PC-9 (cell line): Measurements from ENCODE around the gene RNF130. TPM values are rescaled to one million over a fixed set of nuclear protein-coding genes. Genes with fewer than 3 reads are reported as not detected.

Source experiments
- BruUV-seq: library from RNA; stranded (reverse); fragments of 400-500 nt; replicated peaks from 2 replicates; lab custom pipeline; 2021; lab: Mats Ljungman, UMichigan
- CTCF ChIA-PET: fragments of 300-600 bp; sonication (Branson Sonifier 250); formaldehyde crosslinking; loops from one replicate; lab custom pipeline; 2022; ENCODE audit warnings: antibody characterized with exemption; lab: Charles Lee
- POLR2A ChIA-PET: fragments of 300-600 bp; sonication (Branson Sonifier 250); formaldehyde crosslinking; loops from one replicate; lab custom pipeline; 2022; ENCODE audit warnings: antibody characterized with exemption; ENCODE audit not compliant: unreplicated experiment; lab: Charles Lee
- DNase-seq, 2 experiments: peaks; one replicate each; pipeline versions ENCODE4 v3.0.0 to v3.0.0-alpha.2; 2015 to 2022; ENCODE audit warnings: mixed read lengths in 1 of 2
- H2AFZ ChIP-seq: fragments of 200-600 bp; sonication (generic); 2 replicates; pipeline ENCODE4 v1.8.1; 2017; ENCODE audit warnings: antibody characterized with exemption
- H3F3A ChIP-seq: fragments of 200-600 bp; sonication (generic); 2 replicates; pipeline ENCODE4 v1.8.1; 2017; ENCODE audit warnings: antibody characterized with exemption, mild to moderate bottlenecking, low read depth; ENCODE audit not compliant: insufficient read depth
- H3K27ac ChIP-seq: fragments of 200-600 bp; sonication (generic); 2 replicates; pipeline ENCODE4 v1.6.1; 2016; ENCODE audit warnings: mixed run types
- H3K27me3 ChIP-seq: fragments of 200-600 bp; sonication (generic); 2 replicates; pipeline ENCODE4 v1.6.1; 2016; ENCODE audit warnings: low read depth, mixed run types; ENCODE audit not compliant: insufficient read depth
- H3K36me3 ChIP-seq: fragments of 200-600 bp; sonication (generic); 2 replicates; pipeline ENCODE4 v1.6.1; 2016; ENCODE audit warnings: low read depth, mixed run types
- H3K4me1 ChIP-seq: fragments of 200-600 bp; sonication (generic); replicated peaks from 2 replicates; pipeline ENCODE4 v1.6.1; 2016; ENCODE audit warnings: mixed run types; ENCODE audit not compliant: insufficient read depth
- H3K4me2 ChIP-seq: fragments of 200-600 bp; sonication (generic); 2 replicates; pipeline ENCODE4 v1.6.1; 2017; ENCODE audit warnings: mixed run types
- H3K4me3 ChIP-seq: fragments of 200-600 bp; sonication (generic); 2 replicates; pipeline ENCODE4 v1.6.1; 2016; ENCODE audit warnings: mixed run types
- H3K79me2 ChIP-seq: fragments of 200-600 bp; sonication (generic); 2 replicates; pipeline ENCODE4 v1.6.1; 2017; ENCODE audit warnings: low read depth, mixed run types
- H3K9me2 ChIP-seq: fragments of 200-600 bp; sonication (generic); 2 replicates; pipeline ENCODE4 v1.8.1; 2017; ENCODE audit warnings: mild to moderate bottlenecking; ENCODE audit not compliant: insufficient read depth
- H3K9me3 ChIP-seq: fragments of 200-600 bp; sonication (generic); 2 replicates; pipeline ENCODE4 v1.8.1; 2016; ENCODE audit warnings: low read depth; ENCODE audit not compliant: insufficient read depth
- H4K20me1 ChIP-seq: fragments of 200-600 bp; sonication (generic); 2 replicates; pipeline ENCODE4 v1.8.1; 2017; ENCODE audit not compliant: insufficient read depth
- EZH2 ChIP-seq: fragments of 200-600 bp; sonication (generic); IDR thresholded peaks from 2 replicates; pipeline ENCODE4 v1.8.0; 2017; ENCODE audit warnings: antibody characterized with exemption, low read depth
- intact Hi-C: fragments of 100-400 bp; cut with micrococcal nuclease; formaldehyde crosslinking; loops from one replicate; pipeline ENCODE4 v1.10.0; 2022; ENCODE audit not compliant: unreplicated experiment
- total RNA-seq: library from RNA; stranded (reverse); gene quantifications from 2 replicates; pipeline ENCODE4 v1.2.3, GENCODE V29; 2021
- TF ChIP-seq, protein P1 (sequence below): fragments of 200-600 bp; sonication (generic); conservative IDR thresholded peaks from 2 replicates; pipeline ENCODE4 v1.6.1; 2017; ENCODE audit warnings: mixed run types, antibody characterized with exemption, mild to moderate bottlenecking, moderate library complexity

The RNF130 gene
- total RNA-seq, 1 experiment from 2014 or later = 49.6 TPM

DNA sequence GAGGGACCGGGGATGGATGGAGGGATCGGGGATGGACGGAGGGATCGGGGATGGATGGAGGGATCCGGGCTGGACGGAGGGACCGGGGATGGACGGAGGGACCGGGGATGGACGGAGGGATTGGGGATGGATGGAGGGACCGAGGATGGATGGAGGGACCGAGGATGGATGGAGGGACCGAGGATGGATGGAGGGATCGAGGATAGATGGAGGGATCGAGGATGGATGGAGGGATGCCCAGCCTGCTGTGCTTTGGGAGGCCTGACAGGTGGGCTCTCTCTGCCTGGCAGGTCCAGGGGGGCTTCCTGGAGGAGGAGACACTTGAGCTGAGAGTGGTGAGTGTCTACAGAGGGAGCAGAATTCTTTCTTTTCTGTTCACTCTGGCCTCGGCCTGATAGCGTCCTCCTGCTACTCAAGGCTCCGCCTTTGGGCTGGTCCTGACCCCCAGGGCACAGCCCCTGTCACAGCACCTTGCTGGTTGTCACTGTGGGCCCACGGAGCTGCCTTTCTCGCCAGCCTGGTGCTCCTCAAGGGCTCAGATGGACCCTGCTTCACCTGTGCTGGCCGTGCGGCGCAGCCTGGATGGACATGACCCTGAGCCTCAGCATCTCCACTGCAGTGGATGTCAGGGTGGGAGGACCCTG, 42.2 kb upstream of the RNF130 start:
- Histone ChIP-seq H3K27me3 (no peaks in the 10 kb centered on the region), H3K4me3 (no peak overlapping the region), H3K4me1 (no peaks in the 10 kb centered on the region), H3K9me2 (no peaks in the 10 kb centered on the region), H3K27ac (no peak overlapping the region), H3K79me2 (no peaks in the 10 kb centered on the region), H3K9me3 (no peaks in the 10 kb centered on the region), H2AFZ (no peak overlapping the region), H3K36me3 (no peaks in the 10 kb centered on the region), H4K20me1 (no peaks in the 10 kb centered on the region), H3K4me2 (no peak overlapping the region), H3F3A (no peaks in the 10 kb centered on the region)
- ChIA-PET POLR2A (no interaction called here), CTCF (interaction anchor here (0.6 kb wide), 1 partner anchor 35 kb away, joined by 7 read pairs; no protein-coding TSS in a partner anchor)
- BruUV-seq = no TSS peak
- DNase-seq = peak in 1 of 2 experiments; percentile 16
- intact Hi-C loops = no loop called here
- TF ChIP-seq, protein P1, sequence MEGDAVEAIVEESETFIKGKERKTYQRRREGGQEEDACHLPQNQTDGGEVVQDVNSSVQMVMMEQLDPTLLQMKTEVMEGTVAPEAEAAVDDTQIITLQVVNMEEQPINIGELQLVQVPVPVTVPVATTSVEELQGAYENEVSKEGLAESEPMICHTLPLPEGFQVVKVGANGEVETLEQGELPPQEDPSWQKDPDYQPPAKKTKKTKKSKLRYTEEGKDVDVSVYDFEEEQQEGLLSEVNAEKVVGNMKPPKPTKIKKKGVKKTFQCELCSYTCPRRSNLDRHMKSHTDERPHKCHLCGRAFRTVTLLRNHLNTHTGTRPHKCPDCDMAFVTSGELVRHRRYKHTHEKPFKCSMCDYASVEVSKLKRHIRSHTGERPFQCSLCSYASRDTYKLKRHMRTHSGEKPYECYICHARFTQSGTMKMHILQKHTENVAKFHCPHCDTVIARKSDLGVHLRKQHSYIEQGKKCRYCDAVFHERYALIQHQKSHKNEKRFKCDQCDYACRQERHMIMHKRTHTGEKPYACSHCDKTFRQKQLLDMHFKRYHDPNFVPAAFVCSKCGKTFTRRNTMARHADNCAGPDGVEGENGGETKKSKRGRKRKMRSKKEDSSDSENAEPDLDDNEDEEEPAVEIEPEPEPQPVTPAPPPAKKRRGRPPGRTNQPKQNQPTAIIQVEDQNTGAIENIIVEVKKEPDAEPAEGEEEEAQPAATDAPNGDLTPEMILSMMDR = no peak
- no peak for TF ChIP-seq EZH2

DNA sequence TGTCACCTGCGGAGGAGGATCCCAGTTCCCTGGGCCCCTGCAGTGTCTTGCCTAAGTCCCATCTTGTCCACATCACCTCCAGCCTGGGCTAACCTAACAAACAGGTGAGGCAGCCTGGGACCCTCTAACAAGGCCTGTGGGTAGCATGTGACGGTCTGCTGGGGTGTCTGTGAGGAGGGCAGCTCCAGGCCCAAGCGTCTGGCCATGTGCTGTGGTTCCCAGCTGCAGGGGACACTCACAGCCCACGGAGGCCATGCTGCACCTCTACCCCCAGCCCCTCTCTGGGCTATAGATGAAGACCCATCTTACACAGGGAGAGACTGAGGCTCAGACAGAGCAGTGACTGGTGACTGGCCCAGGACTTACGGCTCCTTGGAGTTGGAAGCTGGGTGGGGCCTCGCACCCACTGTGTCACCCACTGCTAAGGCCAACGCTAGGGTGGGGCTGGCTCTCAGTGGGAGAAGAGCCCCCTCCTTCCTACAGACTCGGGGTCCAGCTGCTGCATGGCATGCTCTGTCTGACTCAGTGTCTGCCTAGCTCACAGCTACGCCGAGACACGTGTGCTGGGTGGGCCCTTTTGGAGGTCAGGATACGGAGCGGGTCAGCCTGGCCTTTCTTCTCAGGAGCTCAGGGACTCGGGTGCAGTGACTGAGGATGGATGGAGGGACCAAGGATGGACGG, 40.8 kb upstream of the RNF130 start:
- no peak overlapping the region for H3K4me3 ChIP-seq
- no TSS peak for BruUV-seq
- ChIA-PET POLR2A (no interaction called here), CTCF (no interaction called here)
- no peak for DNase-seq
- TF ChIP-seq, protein P1 = no peak
- TF ChIP-seq EZH2 = no peak
- 0 out of 2 replicates have a peak, but pooled peaks cover 2% of the 10 kb centered on the region for H3K9me3 ChIP-seq
- no peaks in the 10 kb centered on the region for H4K20me1 ChIP-seq
- no peaks in the 10 kb centered on the region for H3K79me2 ChIP-seq
- no peaks in the 10 kb centered on the region for H3F3A ChIP-seq
- no peaks in the 10 kb centered on the region for H3K36me3 ChIP-seq
- no peak overlapping the region for H3K4me2 ChIP-seq
- no peaks in the 10 kb centered on the region for H3K9me2 ChIP-seq
- no peak overlapping the region for H2AFZ ChIP-seq
- intact Hi-C loops = no loop called here
- H3K4me1 ChIP-seq = no peaks in the 10 kb centered on the region
- no peaks in the 10 kb centered on the region for H3K27me3 ChIP-seq
- no peak overlapping the region for H3K27ac ChIP-seq

DNA sequence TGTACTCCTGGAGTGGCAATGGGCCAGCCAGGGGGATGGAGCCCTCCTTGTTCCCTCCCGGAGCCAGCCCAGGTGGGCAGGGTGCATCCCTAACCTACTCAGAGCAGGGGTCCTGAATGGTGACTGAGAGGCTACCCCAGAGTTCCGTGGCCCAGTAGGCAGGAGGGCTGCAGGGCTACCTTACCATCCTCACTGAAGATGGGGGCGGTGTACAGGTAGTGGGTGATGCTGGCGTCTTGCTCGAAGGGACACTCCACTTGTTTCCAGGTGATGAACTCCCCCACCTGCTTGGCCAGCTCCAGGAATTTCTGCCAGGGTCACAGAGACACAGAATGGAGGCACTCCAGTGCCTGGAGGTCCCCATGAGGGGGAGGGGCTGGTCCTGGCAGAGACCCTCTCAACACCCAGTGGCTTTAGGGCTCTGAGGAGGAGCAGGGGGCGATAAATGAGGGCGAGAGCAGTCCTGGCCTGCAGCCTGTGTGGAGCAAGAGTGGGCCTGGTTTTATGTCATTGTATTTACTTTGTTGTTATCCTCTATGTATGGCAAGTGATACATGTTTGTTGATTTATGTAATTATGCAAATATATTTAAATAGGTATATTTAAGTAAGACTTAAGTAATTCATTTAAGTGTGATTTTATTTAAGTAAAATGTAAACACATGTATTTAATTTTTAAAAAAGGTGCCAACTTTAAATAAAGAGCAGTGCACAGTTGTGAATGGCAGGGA, 39.9 kb upstream of the RNF130 start:
- peaks cover 11% of the 10 kb centered on the region for H3K9me3 ChIP-seq
- BruUV-seq = no TSS peak
- H3K36me3 ChIP-seq = no peaks in the 10 kb centered on the region
- no peak overlapping the region for H3K4me2 ChIP-seq
- CTCF ChIA-PET = no interaction called here
- TF ChIP-seq EZH2 = no peak
- TF ChIP-seq, protein P1 = no peak
- DNase-seq = no peak
- no peak overlapping the region for H3K4me3 ChIP-seq
- no peaks in the 10 kb centered on the region for H3K27me3 ChIP-seq
- no peaks in the 10 kb centered on the region for H3F3A ChIP-seq
- no peak overlapping the region for H3K27ac ChIP-seq
- no peaks in the 10 kb centered on the region for H3K4me1 ChIP-seq
- H2AFZ ChIP-seq = no peak overlapping the region
- H4K20me1 ChIP-seq = no peaks in the 10 kb centered on the region
- H3K79me2 ChIP-seq = no peaks in the 10 kb centered on the region
- intact Hi-C loops = no loop called here
- POLR2A ChIA-PET = no interaction called here
- no peaks in the 10 kb centered on the region for H3K9me2 ChIP-seq
